ENCODE data around the gene RIPK1.
A peak's percentile ranks its signal among the peaks of the same experiment; 100 is the strongest.

Gene RIPK1

GRCh38 chr6:3157131-3157933 lies 89.0 kb downstream of the RIPK1 start, which contains the start of gene TUBB2A:
TSS of gene TUBB2A (minus strand) at chr6:3157544. CDS start at chr6:3157463, 81 bp downstream.
- Histone ChIP-seq H3F3A (ENCODE audit: insufficient read depth, low read length) (peaks cover 5% of the 10 kb centered on the region; the same call in 1 of the 2 replicates), H3K9me2 (ENCODE audit: low read depth, low read length) (no peaks in the 10 kb centered on the region), H3K79me2 (ENCODE audit: insufficient read depth, low read length) (no peaks in the 10 kb centered on the region), H3K9ac (ENCODE audit: low read length) (peak within 1 kb of the TSS; percentile 82), H4K20me1 (ENCODE audit: insufficient read depth, low read length) (no peaks in the 10 kb centered on the region), H3K9me3 (ENCODE audit: low read length) (no peaks in the 10 kb centered on the region), H2AFZ (ENCODE audit: low read length) (no peak within 1 kb of the TSS), H3K27ac (ENCODE audit: low read depth, low read length, poor library complexity, severe bottlenecking) (peak within 1 kb of the TSS; percentile 4), H3K36me3 (ENCODE audit: insufficient read depth, low read length) (peaks cover 8% of the 10 kb centered on the region; the same call in 1 of the 2 replicates), H3K4me3 (ENCODE audit: low read depth, low read length, poor library complexity, severe bottlenecking) (peak within 1 kb of the TSS; percentile 61), H3K27me3 (ENCODE audit: insufficient read depth, low read length) (no peaks in the 10 kb centered on the region), H3K4me2 (ENCODE audit: low read length) (peak within 1 kb of the TSS; percentile 70), H3K4me1 (ENCODE audit: insufficient read depth, low read length, severe bottlenecking) (peaks cover 53% of the 10 kb centered on the region)
- TF ChIP-seq EZH2 (IDR thresholded peaks at IDR 0.05; ENCODE audit: borderline replicate concordance, low read length) (no peak), CTCF (IDR thresholded peaks at IDR 0.05; ENCODE audit: low read length) (peak; percentile 58)

GRCh38 chr6:3159805-3160781 lies 91.8 kb downstream of the RIPK1 start:
- peaks cover 5% of the 10 kb centered on the region; the same call in 1 of the 2 replicates for H3F3A ChIP-seq (ENCODE audit: insufficient read depth, low read length)
- H2AFZ ChIP-seq (ENCODE audit: low read length), result no peak overlapping the region
- peak overlapping the region; percentile 73 for H3K27ac ChIP-seq (ENCODE audit: low read depth, low read length, poor library complexity, severe bottlenecking)
- H3K9ac ChIP-seq (ENCODE audit: low read length), result no peak overlapping the region; the same call in 1 of the 2 replicates
- H3K4me2 ChIP-seq (ENCODE audit: low read length), result peak overlapping the region; percentile 52; the same call in 1 of the 2 replicates
- H4K20me1 ChIP-seq (ENCODE audit: insufficient read depth, low read length), result no peaks in the 10 kb centered on the region
- no peaks in the 10 kb centered on the region for H3K9me3 ChIP-seq (ENCODE audit: low read length)
- no peaks in the 10 kb centered on the region for H3K79me2 ChIP-seq (ENCODE audit: insufficient read depth, low read length)
- H3K4me3 ChIP-seq (ENCODE audit: low read depth, low read length, poor library complexity, severe bottlenecking), result peak overlapping the region; percentile 28
- TF ChIP-seq CTCF (IDR thresholded peaks at IDR 0.05; ENCODE audit: low read length) (no peak), EZH2 (IDR thresholded peaks at IDR 0.05; ENCODE audit: borderline replicate concordance, low read length) (no peak)
- H3K36me3 ChIP-seq (ENCODE audit: insufficient read depth, low read length), result no peaks in the 10 kb centered on the region; the same call in none of the 2 replicates
- H3K9me2 ChIP-seq (ENCODE audit: low read depth, low read length), result no peaks in the 10 kb centered on the region
- peaks cover 47% of the 10 kb centered on the region for H3K4me1 ChIP-seq (ENCODE audit: insufficient read depth, low read length, severe bottlenecking)
- H3K27me3 ChIP-seq (ENCODE audit: insufficient read depth, low read length), result no peaks in the 10 kb centered on the region

GRCh38 chr6:3162067-3162497 lies 93.8 kb downstream of the RIPK1 start:
- peaks cover 42% of the 10 kb centered on the region for H3K4me1 ChIP-seq (ENCODE audit: insufficient read depth, low read length, severe bottlenecking)
- TF ChIP-seq EZH2 (IDR thresholded peaks at IDR 0.05; ENCODE audit: borderline replicate concordance, low read length) (no peak), CTCF (IDR thresholded peaks at IDR 0.05; ENCODE audit: low read length) (no peak)
- no peaks in the 10 kb centered on the region for H4K20me1 ChIP-seq (ENCODE audit: insufficient read depth, low read length)
- no peaks in the 10 kb centered on the region for H3K9me2 ChIP-seq (ENCODE audit: low read depth, low read length)
- H3K4me2 ChIP-seq (ENCODE audit: low read length), result peak overlapping the region; percentile 52
- H3K4me3 ChIP-seq (ENCODE audit: low read depth, low read length, poor library complexity, severe bottlenecking), result peak overlapping the region; percentile 61
- peak overlapping the region; percentile 65; the same call in 1 of the 2 replicates for H3K9ac ChIP-seq (ENCODE audit: low read length)
- H3K27ac ChIP-seq (ENCODE audit: low read depth, low read length, poor library complexity, severe bottlenecking), result peak overlapping the region; percentile 73
- peaks cover 5% of the 10 kb centered on the region; the same call in 1 of the 2 replicates for H3F3A ChIP-seq (ENCODE audit: insufficient read depth, low read length)
- no peaks in the 10 kb centered on the region; the same call in 1 of the 2 replicates for H3K36me3 ChIP-seq (ENCODE audit: insufficient read depth, low read length)
- no peaks in the 10 kb centered on the region for H3K27me3 ChIP-seq (ENCODE audit: insufficient read depth, low read length)
- H3K79me2 ChIP-seq (ENCODE audit: insufficient read depth, low read length), result no peaks in the 10 kb centered on the region
- no peak overlapping the region for H2AFZ ChIP-seq (ENCODE audit: low read length)
- H3K9me3 ChIP-seq (ENCODE audit: low read length), result no peaks in the 10 kb centered on the region

Measured in OCI-LY1 (cell line).